Measurements from ENCODE around the gene MFN2. TPM values are rescaled to one million over a fixed set of nuclear protein-coding genes. Genes with fewer than 3 reads are reported as not detected.

Gene MFN2
- total RNA-seq, 3 donors from 2014 or later (not counting 1 experiment from before 2014, with no cell fraction given), result 54.7 to 65.9 (median 55.8) TPM

- Histone ChIP-seq H3K27me3 (ENCODE audit: control insufficient read depth, insufficient read depth, low read length) (peaks cover 2% of the 10 kb centered on the region), H3K9me3 (ENCODE audit: control insufficient read depth, insufficient read depth, low read length) (no peaks in the 10 kb centered on the region), H3K4me3 (ENCODE audit: low read length) (no peak overlapping the region), H3K4me1 (ENCODE audit: control insufficient read depth, insufficient read depth, low read length) (peaks cover 7% of the 10 kb centered on the region), H3K27ac (ENCODE audit: low read length) (no peak overlapping the region), H3K36me3 (ENCODE audit: control insufficient read depth, insufficient read depth, low read length) (no peaks in the 10 kb centered on the region)
- Mint-ChIP-seq H3K4me1 (peaks cover 0 to 13% of the 10 kb centered on the region in 2 donors), H3K27me3 (ENCODE audit: low read depth in 2 of 2) (peaks cover 7 to 11% of the 10 kb centered on the region in 2 donors), H3K4me3 (no peak overlapping the region), H3K9me3 (no peaks in the 10 kb centered on the region), H3K36me3 (no peaks in the 10 kb centered on the region), H3K27ac (no peak overlapping the region)
- intact Hi-C loops (cut with micrococcal nuclease), result no loop called here
- DNase-seq (no peak), ATAC-seq (no peak)
- WGBS (ENCODE audit: insufficient coverage), result 70% methylated on average over 16 of the region's 16 CpGs
- TF ChIP-seq CTCF (IDR thresholded peaks at IDR 0.05), result no peak
These were observed 76.1 kb downstream of the MFN2 start for GRCh38 chr1:12056331-12056841.

GRCh38 chr1:12057382-12057781 lies 77.1 kb downstream of the MFN2 start:
- Histone ChIP-seq H3K27ac (ENCODE audit: low read length) (no peak overlapping the region), H3K9me3 (ENCODE audit: control insufficient read depth, insufficient read depth, low read length) (no peaks in the 10 kb centered on the region), H3K36me3 (ENCODE audit: control insufficient read depth, insufficient read depth, low read length) (no peaks in the 10 kb centered on the region), H3K27me3 (ENCODE audit: control insufficient read depth, insufficient read depth, low read length) (peaks cover 2% of the 10 kb centered on the region), H3K4me1 (ENCODE audit: control insufficient read depth, insufficient read depth, low read length) (peaks cover under 1% of the 10 kb centered on the region), H3K4me3 (ENCODE audit: low read length) (no peak overlapping the region)
- Mint-ChIP-seq H3K36me3 (no peaks in the 10 kb centered on the region), H3K4me3 (no peak overlapping the region), H3K4me1 (peaks cover 0 to 5% of the 10 kb centered on the region in 2 donors), H3K27me3 (ENCODE audit: low read depth in 2 of 2) (peaks cover 11 to 12% of the 10 kb centered on the region in 2 donors), H3K9me3 (no peaks in the 10 kb centered on the region), H3K27ac (no peak overlapping the region)
- no peak for TF ChIP-seq CTCF (IDR thresholded peaks at IDR 0.05)
- ATAC-seq, result peak in 1 of 3 donors; percentile 38
- intact Hi-C loops (cut with micrococcal nuclease), result no loop called here
- no peak for DNase-seq

- H3K9me3 ChIP-seq (ENCODE audit: control insufficient read depth, insufficient read depth, low read length), result no peaks in the 10 kb centered on the region
- H3K27me3 ChIP-seq (ENCODE audit: control insufficient read depth, insufficient read depth, low read length), result peaks cover 6% of the 10 kb centered on the region
- 88% methylated on average over 4 of the region's 4 CpGs for WGBS (ENCODE audit: insufficient coverage)
- no peaks in the 10 kb centered on the region for H3K36me3 ChIP-seq (ENCODE audit: control insufficient read depth, insufficient read depth, low read length)
- Mint-ChIP-seq H3K27me3 (ENCODE audit: low read depth in 2 of 2) (peaks cover 11 to 17% of the 10 kb centered on the region in 2 donors), H3K36me3 (no peaks in the 10 kb centered on the region), H3K27ac (no peak overlapping the region), H3K4me3 (no peak overlapping the region), H3K9me3 (no peaks in the 10 kb centered on the region), H3K4me1 (peaks cover 3 to 4% of the 10 kb centered on the region in 2 donors)
- H3K4me1 ChIP-seq (ENCODE audit: control insufficient read depth, insufficient read depth, low read length), result peaks cover 4% of the 10 kb centered on the region
- intact Hi-C loops (cut with micrococcal nuclease), result no loop called here
- ATAC-seq (no peak), DNase-seq (no peak)
- no peak overlapping the region for H3K4me3 ChIP-seq (ENCODE audit: low read length)
- no peak for TF ChIP-seq CTCF (IDR thresholded peaks at IDR 0.05)
- no peak overlapping the region for H3K27ac ChIP-seq (ENCODE audit: low read length)
These were observed 77.9 kb downstream of the MFN2 start for GRCh38 chr1:12057940-12058687.

All from natural killer cell (primary cell).